Measurements from ENCODE around the gene DTNB.
"Not testable (repeated sequence)": the region's sequence is repeated elsewhere in the genome, so short reads cannot be mapped to it uniquely, and the experiment has no call there.

DTNB gene

GRCh38 chr2:25709349-25709748 lies 36.0 kb upstream of the DTNB start:
- no peak for DNase-seq (ENCODE audit: low read depth)
- no peak for TF ChIP-seq CTCF (conservative IDR thresholded peaks at IDR 0.05; ENCODE audit: low read depth, low read length)
- no peak overlapping the region for H3K4me3 ChIP-seq (ENCODE audit: low read length)

GRCh38 chr2:25707927-25708590 lies 34.7 kb upstream of the DTNB start:
- no peak overlapping the region for H3K4me3 ChIP-seq (ENCODE audit: low read length)
- no peak for DNase-seq (ENCODE audit: low read depth)
- no peak for TF ChIP-seq CTCF (conservative IDR thresholded peaks at IDR 0.05; ENCODE audit: low read depth, low read length)

- not testable (repeated sequence) for H3K4me3 ChIP-seq (ENCODE audit: low read length); DNase-seq (ENCODE audit: low read depth)
These were observed 32.2 kb upstream of the DTNB start for GRCh38 chr2:25705575-25705974.

GRCh38 chr2:25701801-25702200 lies 28.4 kb upstream of the DTNB start:
- DNase-seq (ENCODE audit: low read depth), result no peak
- no peak overlapping the region for H3K4me3 ChIP-seq (ENCODE audit: low read length)
- TF ChIP-seq CTCF (conservative IDR thresholded peaks at IDR 0.05; ENCODE audit: low read depth, low read length), result no peak

- no peak for DNase-seq (ENCODE audit: low read depth)
- TF ChIP-seq CTCF (conservative IDR thresholded peaks at IDR 0.05; ENCODE audit: low read depth, low read length), result peak; percentile 88
- no peak overlapping the region for H3K4me3 ChIP-seq (ENCODE audit: low read length)
These were observed 26.9 kb upstream of the DTNB start for GRCh38 chr2:25700221-25700660.

GRCh38 chr2:25699216-25699615 lies 25.8 kb upstream of the DTNB start:
- TF ChIP-seq CTCF (conservative IDR thresholded peaks at IDR 0.05; ENCODE audit: low read depth, low read length), result no peak
- H3K4me3 ChIP-seq (ENCODE audit: low read length), result no peak overlapping the region
- DNase-seq (ENCODE audit: low read depth), result no peak

GRCh38 chr2:25698752-25699151 lies 25.4 kb upstream of the DTNB start:
- no peak overlapping the region for H3K4me3 ChIP-seq (ENCODE audit: low read length)
- no peak for TF ChIP-seq CTCF (conservative IDR thresholded peaks at IDR 0.05; ENCODE audit: low read depth, low read length)
- DNase-seq (ENCODE audit: low read depth), result no peak
